Hematopoietic multipotent progenitor cell treated with erythropoietin and hydrocortisone succinate and interleukin-3 and kit ligand, for 15 days (in vitro differentiated cells): ENCODE data around the gene ADGRG3.

Experiments used
- DNase-seq: peaks from one replicate; pipeline ENCODE4 v3.0.0-alpha.2; 2015; ENCODE audit warnings: low spot score

ADGRG3 gene, protein sequence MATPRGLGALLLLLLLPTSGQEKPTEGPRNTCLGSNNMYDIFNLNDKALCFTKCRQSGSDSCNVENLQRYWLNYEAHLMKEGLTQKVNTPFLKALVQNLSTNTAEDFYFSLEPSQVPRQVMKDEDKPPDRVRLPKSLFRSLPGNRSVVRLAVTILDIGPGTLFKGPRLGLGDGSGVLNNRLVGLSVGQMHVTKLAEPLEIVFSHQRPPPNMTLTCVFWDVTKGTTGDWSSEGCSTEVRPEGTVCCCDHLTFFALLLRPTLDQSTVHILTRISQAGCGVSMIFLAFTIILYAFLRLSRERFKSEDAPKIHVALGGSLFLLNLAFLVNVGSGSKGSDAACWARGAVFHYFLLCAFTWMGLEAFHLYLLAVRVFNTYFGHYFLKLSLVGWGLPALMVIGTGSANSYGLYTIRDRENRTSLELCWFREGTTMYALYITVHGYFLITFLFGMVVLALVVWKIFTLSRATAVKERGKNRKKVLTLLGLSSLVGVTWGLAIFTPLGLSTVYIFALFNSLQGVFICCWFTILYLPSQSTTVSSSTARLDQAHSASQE

DNA sequence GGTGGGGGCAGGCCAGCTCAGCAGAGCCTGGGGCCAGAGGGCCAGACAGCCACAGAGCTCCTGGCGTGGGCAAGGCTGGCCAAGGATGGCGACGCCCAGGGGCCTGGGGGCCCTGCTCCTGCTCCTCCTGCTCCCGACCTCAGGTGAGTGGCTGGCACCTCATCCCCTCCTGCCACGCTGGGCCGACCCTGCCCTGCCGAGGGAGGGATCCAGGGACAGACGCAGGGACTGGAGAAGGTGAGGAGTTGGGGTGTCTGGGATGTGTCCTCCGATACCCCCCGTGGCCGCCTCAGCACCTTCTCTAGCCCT is at the start of gene ADGRG3:
Gene ADGRG3, plus strand, starts transcription at position 44 of the 309 bp plus-strand sequence. Its CDS starts 42 bp downstream, at position 86.
- DNase-seq, result no peak

DNA sequence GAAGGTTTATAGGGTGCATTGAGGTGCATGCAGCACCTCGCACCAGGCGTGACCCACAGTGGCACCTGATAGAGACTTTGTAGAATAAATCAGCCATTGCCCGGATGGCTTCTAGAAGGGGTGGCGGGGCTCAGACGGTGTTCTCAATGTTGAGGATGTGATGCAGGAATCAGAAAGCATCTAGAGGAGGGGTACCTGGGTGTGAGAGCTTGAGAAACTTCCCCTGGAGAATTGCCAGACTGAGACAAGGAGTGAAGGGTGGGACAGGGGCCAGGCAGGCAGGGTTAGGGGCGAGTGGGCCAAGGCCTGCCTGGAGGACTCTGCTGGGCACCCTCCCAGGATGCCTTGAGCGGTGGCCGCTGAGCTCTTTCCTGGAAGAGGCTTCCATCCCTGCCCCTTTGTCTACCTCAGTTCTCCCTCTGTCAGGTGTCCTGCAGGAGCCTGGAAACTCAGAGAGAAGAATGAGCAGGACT is 48.9 kb upstream of the ADGRG3 start:
- no peak for DNase-seq

DNA sequence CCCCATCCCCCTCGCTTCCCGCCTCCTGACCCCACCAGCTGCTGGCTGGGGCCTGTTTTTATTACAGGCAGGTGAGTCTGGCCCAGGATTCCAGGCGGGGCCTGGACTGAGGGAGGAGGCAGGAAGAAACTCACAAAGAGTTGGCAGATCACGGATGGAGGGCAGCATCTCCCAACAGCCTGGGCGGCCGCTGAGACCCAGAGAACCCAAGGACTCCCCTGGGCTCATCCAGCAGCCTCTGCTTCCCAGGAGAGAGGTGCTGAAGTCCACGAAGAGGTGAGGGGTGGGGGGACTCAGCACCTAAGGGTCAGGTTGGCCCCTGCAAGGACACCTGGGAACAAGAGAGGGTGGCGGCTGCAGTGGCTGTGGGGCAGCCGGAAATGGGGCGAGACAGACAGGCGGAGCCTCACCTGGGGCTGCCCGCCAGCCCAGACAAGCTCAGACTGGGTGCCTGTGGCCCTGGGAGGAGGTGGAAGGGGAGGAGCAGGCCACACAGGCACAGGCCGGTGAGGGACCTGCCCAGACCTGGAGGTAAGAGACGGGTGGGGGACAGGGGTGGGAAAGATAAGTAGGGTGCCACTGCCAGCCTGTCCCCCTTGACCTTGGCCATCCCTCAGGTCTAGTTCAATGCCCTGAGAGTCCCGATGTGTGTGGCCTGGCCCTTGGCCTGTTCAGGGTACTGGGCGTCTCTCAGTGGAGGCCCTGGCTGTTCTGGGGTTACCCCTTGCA is 48.3 kb upstream of the ADGRG3 start:
- no peak for DNase-seq

DNA sequence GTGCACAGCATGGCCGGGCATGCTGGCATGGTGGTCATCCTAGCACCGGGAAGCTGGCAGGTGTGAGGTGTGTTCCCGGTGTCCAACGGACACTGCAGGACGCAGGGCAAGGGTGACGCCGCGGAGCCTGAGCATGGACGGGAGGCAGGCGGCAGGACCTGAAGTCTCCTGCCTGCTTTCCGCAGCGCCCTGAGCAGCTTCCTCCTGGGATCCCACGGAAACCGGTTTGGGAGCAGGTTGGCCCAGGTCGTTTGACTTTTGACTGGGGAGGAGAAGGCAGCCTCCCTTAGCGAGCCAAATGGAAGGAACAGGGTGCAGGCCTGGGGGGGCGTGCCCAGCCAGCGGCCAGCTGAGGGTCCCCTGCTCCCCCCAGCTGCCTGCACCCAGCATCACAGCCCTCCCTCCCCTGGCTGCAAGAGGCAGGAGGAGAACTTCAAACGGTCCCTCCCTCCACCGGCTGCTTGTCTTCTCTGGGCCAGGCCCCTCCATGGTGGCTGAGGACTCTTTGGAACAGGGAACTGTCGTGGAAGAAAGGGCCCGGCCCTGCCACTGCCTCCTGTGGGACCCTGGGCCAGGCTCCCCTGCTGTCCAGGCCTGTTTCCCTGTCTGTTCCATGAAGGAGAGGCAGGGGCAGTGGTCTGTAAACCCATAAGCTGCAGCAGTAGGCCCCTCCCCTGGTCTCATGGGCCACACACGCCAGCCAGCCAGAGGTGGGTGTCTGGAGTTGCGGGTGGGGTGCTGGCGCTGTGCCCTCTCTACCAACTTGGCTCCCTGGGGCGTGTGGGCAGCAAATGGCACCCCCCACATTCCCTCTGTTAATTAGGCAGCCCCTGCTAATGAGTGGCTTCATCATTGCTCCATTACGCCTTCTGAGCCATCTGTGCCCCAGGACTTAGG is 47.5 kb upstream of the ADGRG3 start:
- DNase-seq, result no peak

DNA sequence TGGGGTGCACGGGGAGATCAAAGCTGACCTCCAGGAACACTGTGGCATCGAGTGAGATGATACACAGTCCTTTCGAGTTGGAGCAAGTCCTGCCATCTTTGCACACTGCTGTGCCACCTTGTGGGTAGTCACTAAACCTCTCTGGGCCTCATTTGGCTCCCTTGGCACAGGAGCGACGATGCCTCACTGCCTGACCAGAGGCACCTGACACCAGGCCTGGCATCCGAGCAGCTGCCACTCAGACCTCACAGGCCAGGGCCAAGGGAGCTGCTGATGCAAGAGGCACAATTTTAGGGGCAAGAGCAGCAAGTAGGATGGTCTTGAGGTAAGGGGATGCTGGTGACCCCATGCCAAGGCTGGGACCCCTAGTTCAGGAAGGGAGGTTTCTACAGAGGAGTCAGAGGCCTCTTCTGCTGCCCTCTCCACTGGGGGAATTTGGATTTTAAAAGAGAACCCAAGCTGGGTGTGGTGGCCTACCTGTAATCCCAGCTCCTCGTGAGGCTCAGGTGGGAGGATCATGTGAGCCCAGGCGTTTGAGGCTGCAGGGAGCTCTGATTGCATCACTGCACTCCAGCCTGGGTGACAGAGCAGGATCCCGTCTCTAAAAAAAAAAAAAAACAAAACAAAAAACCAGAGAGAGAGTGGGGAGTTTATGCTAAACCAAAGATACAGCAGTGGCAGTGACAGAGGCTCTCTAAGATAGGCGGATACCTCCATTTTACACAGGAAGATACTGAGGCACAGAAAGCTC is 46.4 kb upstream of the ADGRG3 start:
- DNase-seq, result no peak

DNA sequence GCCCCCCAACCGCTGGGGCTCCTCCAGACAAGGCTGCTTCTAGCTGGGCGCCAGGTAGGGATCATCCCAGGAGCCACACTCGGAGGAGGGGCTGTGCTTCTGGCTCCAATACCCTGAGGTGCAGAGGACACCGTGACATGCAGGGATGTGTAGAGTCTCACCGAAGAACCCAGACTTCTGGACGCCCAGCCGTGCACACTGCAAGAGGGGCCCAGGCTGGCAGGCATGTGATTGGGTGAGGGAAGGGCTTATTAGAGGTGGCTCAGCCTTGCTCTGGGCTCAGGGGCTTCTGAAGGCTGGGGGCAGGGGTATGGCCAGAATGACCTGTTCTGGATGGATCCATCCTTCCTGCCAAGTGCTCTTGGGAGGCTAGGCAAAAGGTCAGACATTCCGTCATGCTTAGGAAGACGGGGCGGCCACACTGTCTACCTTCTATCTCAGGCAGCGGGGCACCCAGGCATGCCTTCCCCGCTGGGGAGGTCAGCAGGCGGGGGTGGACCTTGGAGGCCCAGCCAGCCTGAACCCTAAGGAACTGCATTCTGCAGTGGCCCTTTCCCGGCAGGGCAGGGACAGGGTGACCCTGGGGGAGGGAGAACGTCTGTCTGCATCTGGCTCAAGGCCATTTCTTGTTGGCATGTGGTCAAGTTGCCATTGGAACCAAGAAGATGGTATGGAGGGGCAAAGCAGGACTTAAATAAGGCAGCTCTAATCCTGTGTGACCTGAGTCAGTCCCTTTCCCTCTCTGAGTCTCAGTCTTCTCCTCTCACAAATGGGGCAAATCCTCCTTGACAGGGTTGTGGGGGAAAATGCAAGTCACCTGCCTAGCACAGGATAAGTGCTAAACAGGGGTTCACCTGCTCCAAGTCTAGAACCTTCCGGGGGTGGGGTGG is 45.5 kb upstream of the ADGRG3 start:
- no peak for DNase-seq

DNA sequence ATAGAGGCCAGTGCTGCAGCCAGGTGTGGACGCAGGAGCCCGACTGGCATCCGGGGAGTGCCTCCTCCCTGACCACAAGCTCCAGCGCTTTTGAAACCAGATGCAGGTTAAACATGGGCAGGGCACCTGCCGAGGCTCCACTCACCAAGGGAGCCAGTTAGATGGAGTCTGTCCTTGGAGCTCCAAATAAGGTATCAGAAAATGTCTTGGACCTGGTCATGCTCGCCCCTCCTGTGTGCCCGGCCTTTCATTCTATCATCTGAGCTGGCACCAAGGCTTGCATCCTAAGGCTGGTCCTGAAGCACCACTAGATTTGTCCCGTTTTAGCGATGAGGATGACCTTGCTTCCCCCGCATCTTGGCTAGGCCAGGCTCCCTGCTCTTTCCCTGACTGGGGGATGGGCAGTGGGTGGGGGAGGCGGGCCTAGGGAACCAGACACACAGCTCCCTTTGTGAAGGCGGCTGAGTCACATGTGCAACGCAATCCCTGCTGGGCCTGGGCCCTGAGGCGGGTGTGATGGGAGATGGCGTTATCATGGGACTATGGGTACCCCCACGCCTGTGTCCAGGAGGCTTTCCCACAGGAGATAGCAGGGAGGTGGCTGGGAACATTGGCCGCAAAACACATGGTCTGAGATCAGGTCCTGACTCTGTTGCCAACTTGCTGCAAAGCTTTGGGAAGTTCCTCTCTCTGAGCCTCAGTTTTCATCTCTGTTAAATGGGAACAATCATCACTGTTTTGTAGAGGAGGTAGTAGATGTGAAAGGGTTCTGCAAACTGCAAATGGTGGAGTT is 44.7 kb upstream of the ADGRG3 start:
- no peak for DNase-seq

DNA sequence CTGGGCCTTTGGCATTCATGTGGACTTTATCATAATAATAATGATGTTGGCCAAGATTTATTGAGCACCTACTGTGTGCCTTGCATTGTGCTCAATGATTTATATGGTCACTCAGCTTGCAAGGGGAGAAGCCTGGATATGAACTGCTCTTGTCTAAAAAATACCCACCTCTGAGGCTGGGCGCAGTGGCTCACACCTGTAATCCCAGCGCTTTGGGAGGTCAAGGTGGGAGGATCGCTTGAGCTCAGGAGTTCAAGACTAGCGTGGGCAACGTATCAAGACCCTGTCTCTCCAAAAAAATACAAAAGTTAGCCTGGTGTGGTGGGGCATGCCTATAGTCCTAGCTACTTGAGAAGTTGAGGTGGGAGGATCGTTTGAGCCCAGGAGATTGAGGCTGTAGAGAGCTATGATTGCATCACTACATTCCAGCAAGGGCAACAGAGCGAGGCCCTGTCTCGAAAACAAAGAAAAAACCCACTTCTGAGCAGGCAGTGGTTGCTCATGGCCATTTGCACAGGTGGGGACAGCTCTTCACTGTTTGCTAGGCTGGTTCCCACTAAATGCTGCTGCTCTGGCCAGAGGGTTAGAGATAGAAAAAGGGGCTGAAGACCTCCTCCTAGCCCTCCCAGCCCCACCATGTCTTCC is 43.9 kb upstream of the ADGRG3 start:
- DNase-seq, result no peak

DNA sequence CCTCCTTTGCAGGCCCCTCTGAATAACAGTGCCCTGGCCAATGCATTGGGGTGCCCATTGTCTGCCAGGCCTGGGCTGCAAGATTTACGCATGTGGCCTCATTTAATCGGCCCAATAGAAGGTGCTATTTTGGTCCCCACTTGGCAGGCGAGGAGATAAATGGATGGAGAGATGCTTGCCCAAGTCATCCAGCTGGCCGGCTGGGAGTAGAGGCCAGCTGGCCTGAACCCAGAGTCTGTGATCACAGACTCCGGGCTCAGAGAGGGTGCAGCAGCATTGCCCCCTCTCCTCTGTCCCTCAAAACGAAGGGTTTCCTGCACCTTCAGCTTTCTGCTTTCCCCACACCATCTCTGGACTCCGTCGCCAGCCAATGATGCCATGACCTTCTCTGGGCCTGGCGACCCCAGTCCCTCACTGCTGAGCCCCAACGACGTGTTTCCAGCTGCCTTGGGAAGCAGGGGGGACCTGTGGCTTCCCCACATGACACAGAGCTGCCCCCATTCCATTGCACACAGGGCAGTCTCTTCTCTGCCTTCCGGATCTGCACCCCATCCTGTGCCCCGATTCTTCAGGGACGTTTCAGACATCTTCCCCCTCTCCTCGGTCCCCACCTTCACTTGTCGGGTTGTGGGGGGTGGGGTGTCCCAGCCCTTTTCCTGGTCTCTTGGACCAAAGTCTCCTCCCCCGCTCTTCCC is 43.2 kb upstream of the ADGRG3 start:
- DNase-seq, result no peak

DNA sequence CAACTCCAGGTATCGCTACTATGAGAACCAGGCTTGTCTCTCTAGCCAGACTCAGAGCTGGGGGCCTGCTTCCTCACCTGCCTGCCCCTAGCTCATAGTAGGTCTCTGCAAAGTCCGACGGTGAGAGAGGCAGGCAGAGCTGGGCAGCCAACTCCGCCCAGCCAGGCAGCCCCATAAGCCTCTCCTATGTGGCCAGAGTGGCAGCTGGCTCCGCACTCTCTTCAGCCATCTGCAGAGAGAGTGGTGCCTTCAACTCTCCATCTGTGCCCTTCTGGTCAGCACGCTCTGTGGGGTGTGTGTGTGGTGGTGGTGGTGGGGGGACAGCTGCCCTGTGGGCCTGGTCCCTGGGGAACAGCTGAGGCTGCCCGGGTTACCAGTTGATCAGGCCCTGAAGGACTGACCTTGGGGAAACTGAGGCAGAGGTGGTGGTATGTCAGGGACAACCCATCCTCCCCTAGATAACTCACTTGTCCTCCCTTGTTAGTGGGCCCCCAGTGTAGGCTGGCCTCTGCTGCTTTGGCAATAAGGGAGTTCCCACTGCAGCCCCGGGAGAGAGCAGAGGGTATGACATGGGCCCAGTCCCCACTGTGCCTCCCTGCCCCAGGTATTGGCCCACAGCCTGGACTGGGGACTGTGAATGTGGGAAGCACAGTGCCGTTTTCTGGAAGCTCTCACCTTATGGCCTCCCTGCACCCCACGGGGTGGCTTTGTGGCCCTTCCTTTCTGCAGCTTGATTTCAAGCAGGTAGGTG is 41.5 kb upstream of the ADGRG3 start:
- DNase-seq, result no peak

DNA sequence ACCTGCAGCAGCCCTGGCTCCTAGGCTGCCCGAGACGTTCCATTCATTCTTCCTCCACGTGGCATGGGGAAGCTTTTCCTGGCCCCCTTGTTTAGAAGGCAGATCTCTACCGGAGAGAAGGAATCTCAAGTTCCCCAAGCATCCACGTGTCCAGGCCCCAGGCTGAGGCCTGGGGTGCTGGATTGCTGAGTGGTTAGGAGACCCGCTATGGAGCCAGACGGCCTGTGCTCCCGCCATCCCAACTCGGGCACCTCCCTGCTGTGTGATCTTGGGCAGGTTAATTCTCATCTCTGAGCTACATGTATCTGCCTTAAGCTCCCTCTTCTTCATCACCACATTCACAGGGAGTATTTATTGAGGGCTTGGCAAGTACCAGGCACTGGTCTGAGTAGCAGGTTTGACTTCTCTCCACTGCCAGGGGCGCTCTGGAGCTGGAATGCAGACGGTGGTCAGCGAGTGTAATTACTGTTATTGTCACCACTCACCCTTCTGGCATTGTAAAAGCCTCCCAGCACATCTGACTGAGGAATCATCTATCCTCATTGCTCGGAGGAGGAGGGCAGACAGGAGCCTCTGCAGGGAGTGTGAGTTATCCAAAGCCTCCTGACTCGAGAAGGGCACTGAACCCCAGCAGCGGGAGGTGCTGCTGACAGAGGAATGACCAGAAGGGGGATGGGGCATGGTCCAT is 40.8 kb upstream of the ADGRG3 start:
- no peak for DNase-seq

DNA sequence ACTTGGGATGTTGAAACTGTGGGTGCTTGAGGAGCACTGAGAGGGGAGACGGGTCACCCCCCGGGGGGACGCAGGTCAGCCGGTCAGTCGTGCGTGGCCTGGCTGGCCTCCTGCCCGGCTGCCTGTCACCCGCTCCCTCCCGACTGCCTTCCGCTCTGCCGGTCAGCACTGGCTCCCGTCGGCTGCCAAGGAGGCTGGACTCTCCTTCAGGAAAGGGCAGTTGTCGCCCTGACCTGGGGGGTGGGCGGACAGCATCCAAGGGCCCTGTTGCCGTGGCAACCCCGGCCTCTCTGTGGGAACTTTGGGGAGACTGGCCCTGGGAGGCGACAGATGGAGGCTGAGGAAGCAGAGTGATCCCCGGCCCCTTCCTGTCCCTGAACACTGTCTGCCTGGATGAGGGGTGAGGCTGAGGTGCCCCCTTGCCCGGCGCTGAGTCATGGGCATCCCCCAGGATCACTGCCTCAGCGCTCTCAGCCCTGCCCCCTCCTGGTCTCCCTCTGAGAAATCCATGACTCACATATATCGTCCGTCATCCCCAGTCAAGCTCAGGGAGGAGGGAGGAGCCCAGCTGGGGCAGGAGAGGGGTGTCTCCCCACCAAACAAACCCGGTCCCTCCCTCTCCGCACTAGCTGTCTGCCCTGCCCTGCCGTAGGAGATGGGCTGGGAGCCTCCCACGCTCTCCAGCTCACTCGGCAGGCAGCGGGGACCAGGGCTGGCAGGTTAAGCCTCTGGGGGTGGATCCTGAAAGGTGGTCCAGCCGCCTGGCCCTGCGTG is 39.9 kb upstream of the ADGRG3 start, which contains the start of gene ADGRG1:
Gene ADGRG1, plus strand, starts transcription at position 623 of the 774 bp plus-strand sequence. CDS start 21,658 bp downstream, outside the sequence.
- peak; percentile 77 for DNase-seq

DNA sequence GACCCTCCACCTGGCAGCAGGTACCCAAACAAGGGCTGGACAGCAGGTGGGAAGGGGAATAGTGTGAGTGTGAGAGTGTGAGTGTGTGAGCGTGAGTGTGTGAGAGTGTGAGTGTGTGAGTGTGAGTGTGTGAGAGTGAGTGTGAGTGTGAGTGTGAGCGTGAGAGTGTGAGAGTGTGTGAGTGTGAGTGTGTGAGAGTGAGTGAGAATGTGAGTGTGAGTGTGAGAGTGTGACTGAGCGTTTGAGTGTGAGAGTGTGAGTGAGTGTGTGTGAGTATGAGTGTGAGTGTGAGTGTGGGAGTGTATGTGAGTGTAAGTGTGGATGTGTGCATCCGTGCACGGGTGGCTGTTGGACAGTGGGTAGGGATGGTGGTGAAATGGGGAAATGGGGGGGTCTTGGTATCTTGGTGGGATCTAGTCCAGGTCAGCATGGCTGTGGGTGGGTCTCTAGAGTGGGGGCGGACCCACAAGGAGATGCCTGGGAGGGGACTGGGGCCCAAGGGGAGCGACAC is 39.3 kb upstream of the ADGRG3 start:
- DNase-seq, result no peak

DNA sequence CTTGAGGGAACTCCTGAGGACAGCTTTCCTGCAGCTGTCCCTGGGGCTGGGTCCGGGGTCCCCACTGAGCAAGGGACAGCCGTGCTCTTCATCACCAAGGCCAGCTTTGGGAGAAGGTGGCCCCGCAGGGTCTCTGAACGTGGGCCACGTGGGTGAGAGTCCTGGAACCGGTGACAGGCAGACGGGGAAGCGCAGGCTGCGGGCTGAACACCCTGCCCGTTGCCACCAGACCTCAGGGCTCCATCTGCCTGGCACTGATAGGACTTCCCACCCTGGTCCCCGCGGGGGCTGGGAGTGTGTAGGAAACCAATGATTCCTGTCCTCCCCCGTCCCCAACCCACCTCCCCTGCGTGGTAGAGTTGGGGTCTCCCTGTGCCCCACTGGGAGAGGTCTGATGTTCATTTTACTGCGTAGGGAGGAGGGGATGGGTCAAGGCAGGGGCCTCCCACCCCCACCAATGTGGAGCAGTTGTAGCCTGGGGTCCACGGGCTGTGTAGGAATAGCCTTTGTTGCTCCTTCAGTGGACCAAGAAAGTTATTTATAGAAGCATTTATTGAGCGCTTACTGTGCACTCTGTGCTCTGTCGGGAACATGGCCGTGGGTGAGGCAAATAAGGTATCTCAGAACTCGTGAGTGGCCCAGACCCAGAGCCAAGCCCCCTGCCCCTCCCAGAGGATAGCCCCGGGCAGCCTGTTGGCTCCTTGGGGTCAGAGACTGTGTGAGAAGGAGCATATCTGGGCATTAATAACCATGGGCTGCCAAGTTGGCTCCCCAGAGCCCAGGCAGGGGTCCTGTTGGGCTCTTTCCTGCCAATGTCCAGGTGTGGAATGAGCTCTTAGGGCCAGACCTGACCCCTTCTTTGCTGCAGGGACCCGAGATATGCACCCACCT is 38.3 kb upstream of the ADGRG3 start:
- peak; percentile 32 for DNase-seq

DNA sequence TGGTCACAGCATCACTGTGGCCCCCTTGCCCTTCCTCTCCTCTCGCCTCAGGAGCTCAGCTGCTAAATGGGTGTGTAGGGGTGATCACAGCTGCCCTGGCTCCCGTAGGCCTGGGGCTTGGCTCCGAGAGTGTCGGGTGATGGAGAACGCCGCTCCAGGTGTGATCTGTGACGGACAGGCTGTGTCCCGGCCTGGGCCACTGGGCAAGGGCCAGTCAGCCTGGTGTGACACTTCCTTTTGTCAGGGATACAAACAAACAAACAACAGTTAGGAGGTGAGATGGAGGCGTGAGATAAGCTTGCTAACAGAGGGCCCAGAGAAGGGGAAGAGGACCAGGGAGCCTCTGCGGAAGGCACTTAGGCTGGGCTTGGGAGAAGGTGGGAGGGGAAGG is 37.7 kb upstream of the ADGRG3 start:
- no peak for DNase-seq
